HS-27A (cell line): ENCODE results near the gene IQSEC1.

ENCODE experiments used
- DNase-seq: peaks from one replicate; pipeline ENCODE4 v3.0.0-alpha.2; 2012; ENCODE audit warnings: low read depth, missing footprints

Gene IQSEC1

GRCh38 chr3:13073326-13074005, at the start of gene IQSEC1:
Gene IQSEC1 (minus strand): TSS chr3:13073429. CDS start chr3:13073014, 415 bp downstream.
- no peak for DNase-seq

- no peak for DNase-seq
These were observed 49.1 kb upstream of the IQSEC1 start for GRCh38 chr3:13122081-13123012.

- DNase-seq: no peak
These were observed 48.3 kb upstream of the IQSEC1 start for GRCh38 chr3:13121553-13122001.

GRCh38 chr3:13120928-13121552, 47.8 kb upstream of the IQSEC1 start:
- no peak for DNase-seq

DNA sequence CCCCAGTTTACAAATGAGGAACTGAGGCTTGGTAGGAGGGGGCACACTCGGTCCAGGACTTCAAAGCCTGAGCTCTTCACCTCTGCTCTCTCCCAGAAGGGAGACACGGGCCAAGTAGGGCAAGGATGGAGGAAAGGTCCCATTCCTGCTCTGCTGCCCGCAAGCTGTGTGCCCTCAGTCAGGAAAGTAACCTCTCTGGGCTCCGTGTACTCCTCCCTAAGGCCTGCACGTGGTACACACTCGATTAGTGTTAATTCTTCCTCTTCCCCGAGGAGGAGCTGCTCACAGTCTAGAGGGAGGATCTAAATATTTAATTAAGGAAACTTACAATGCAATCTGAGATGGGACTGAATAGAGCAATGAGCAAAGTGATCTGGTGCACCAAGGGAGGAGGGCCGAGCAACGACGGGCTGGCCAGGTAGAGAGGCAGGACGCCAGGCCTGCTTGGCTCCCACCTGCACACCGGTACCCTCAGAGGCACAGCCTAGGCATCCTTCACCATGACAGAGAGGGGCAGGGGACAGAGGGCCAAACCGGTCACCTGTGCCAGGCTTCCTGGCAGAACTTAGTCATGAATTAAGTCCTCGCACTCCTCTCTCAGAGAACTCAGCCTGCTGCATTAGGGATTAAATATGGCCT, 47.2 kb upstream of the IQSEC1 start:
- DNase-seq: no peak

- DNase-seq: no peak
These were observed 46.4 kb upstream of the IQSEC1 start for GRCh38 chr3:13119471-13120220.

DNA sequence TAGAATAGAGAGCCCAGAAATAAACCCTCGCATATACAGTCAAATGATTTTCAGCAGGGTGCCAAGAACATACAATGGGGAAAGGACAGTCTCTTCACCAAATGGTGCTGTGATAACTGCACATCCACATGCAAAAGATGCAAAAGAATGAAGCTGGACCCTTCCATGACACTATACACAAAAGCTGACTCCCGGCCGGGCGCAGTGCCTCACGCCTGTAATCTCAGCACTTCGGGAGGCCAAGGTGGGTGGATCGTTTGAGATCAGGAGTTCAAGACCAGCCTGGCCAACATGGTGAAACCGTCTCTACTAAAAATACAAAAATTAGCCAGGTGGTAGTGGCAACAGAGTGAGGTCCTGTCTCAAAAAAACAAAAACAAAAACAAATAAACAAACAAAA, 43.2 kb upstream of the IQSEC1 start:
- no peak for DNase-seq

DNA sequence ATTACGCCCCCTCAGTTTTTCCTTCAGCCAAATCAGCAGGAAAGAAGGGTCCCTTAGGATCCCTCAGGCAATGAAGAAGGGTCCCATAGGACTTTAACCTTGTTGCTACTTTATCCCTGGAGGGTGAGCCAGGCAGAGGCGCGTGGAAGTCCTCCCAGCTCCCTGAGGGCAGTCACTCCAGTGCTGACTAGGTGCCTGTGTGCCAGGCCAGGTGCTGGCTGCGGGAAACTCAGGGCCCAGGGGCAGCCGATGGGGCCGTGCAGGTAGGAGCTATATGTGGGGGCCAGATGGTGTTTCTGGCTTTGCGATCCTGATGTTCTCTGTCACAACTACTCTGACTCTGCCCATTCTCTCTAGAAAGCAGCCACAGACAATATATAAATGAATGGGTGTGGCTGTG, 42.8 kb upstream of the IQSEC1 start:
- DNase-seq: no peak

GRCh38 chr3:13115576-13115910, 42.3 kb upstream of the IQSEC1 start:
- no peak for DNase-seq

GRCh38 chr3:13114811-13115575, 41.8 kb upstream of the IQSEC1 start:
- no peak for DNase-seq

- no peak for DNase-seq
These were observed 40.4 kb upstream of the IQSEC1 start for GRCh38 chr3:13113346-13114330.

DNA sequence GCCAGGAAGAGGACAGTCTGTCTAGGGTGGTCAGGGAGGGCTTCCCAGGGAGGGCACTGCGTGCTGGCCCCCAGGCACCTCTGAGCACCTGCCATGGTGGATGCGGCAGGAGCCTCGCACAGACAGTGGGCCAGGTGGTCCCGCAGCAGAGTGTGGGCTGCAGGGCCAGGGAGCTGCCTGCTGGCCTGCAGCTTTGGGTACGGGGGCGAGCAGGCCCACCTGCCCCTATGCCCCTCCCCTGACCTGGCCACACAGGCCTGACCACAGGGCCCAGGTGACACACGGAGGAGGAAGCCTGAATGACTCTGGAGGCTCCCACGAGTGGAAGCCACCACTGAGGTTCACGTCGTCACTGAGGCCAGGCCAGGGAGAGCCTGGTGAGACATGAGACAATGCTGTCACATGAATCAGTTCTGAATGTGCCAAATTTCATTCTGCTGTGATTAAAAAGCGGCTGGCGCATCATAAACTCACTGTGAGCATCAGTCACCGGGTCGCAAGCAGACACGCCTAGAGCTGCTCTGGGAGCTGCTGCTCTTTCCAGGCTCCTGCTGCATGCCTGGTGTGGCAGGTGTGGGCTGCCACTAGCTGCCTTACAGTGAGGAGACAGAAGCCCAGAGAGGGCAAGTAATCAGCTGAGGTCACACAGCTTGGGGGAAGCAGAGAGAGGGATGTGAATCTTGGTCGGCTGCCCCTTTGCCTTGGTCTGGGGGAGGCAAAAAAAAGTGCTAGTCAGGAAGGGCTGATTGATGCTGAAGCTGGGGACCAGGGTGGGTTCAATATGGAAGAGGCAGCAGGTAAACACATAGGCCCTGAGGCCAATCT, 39.5 kb upstream of the IQSEC1 start:
- no peak for DNase-seq

- no peak for DNase-seq
These were observed 38.8 kb upstream of the IQSEC1 start for GRCh38 chr3:13111873-13112520.

DNA sequence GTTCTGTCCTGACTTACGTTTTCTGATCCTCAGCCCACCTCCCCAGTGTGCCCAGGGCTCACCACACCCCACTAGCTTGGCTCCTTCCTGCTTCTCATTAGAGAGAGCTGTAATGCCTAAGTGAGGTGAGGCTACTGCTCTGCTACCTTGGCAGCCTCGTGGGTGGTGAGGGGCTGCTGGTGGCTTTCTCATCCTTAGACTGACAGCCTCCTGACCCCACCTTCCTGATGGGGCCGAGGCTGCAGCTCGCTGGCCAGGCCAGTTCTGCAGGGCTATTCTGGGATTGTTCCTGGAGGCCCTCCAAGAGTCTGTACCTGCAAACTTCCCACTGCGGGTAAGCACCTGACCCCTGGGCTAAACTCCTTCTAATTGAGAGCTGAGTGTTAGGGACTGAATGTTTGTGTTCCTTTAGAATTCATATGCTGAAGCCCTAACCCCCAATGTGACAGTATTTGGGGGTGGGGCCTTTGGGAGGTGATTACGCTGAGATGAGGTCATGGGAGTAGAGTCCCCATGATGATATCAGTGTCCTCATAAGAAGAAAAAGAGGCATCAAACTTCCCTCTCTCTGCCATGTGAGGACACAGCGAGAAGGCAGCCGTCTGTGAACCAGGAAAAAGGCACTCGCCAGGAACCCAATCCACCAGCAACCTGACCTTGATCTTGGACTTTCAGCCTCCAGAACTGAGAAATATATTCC, 38.1 kb upstream of the IQSEC1 start:
- no peak for DNase-seq

DNA sequence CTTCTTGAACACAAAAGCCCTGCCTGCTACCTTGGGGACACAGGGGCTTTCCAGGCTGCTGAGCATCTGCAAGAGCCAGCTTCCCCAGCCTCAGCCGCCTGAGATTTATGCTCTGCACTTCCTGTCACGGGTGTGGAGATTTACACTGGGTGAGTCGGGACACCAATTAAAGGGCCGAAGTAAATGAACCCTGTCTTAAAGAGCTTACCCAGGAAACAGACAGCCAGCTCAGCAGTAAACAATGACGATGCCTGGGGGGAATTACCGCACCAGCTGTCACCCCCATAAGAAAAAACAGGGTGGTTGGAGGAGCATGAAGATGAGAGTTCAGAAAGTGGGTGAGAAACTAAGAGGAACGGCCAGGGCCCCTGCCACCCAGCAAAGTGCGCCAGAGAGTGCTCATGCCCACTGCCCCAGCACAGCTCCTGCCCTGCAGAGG, 37.5 kb upstream of the IQSEC1 start:
- no peak for DNase-seq

DNA sequence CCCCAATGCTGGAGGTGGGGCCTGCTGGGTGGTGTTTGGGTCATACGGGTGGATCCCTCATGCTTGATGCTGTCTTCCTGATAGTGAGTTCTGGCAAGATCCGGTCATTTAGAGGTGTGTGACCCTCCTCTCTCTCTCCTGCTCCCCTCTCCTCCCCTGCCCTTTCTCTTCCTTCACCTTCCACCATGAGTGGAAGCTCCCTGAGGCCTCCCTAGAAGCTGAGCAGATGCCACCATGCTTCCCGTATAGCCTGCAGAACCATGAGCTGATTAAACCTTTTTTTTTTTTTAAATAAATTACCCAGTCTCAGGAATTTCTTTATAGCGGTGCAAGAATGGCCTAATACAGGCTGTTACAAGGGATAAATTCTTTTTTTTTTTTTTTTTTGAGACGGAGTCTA, 36.3 kb upstream of the IQSEC1 start:
- DNase-seq: no peak

DNA sequence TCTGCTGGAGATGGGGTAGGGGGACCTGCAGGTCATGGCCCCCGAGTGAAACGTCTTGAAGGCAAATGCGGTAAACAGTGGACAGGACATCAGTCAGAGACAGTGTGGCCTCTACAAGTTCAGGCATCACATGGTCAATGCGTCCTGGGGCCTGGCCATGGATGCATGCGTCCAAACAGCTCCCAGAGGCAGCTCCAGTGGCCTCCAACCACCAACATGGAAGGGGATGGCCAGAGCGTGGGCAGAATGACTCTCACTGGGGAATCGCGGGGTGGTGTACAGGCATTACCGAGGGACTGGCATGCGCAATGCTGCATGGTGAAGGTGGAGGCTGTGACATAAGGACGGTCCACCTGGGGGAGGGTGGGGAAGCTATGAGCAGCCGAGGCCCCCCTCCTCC, 35.6 kb upstream of the IQSEC1 start:
- DNase-seq: no peak

GRCh38 chr3:13107661-13108060, 34.4 kb upstream of the IQSEC1 start:
- DNase-seq: no peak
